HG02763 (cell line): ENCODE data around the gene NUDT5.
"Not testable (repeated sequence)": the region's sequence is repeated elsewhere in the genome, so short reads cannot be mapped to it uniquely, and the experiment has no call there.

Source experiments
- ATAC-seq: cut with Tn5 transposase; IDR thresholded peaks from one replicate; pipeline ENCODE4 v1.9.1; 2021; ENCODE audit warnings: mild to moderate bottlenecking, moderate library complexity; ENCODE audit not compliant: unreplicated experiment

Gene NUDT5

DNA sequence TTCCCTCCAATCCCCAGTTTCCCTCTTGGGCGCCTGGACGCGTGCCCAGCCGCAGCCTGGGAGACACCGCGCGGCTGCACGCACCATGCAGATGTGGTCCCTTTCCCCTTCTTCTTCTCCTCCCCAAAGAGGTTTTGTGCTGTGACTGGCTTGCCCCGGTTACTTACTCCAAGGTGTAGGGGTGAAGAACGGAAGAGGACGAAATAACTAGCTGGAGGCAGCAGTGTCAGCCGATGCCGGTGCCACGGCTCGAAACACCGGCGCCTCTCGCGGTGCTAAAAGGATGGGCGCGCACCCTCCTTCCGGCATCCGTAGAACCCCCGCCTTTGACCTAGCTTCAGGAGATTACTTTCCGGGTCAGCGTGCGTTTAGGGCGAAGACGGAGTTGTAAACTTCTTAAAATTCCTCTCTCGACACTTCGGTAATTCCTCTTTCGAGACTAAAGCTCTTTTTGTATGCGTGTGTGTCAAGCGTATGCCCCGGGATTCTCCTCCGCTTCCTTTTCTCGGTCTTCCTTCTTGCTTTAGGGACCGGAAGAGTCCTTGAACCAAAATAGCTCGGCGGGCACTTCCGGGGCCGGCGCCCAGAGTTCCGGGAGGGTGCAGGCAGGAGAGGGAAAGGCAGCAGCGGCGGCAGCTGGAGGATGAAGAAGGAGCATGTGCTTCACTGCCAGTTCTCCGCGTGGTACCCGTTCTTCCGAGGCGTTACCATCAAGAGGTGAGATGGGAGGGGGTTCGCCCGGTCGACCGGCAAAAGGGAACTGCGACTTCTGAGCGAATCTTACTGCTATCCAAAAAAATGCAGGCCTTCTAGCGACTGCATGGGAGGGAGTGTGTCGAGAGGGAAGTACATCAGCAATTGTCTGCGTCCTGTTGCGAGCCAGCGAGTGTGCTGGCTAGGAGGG lies at the start of gene NUDT5, which contains the start of gene CDC123:
Gene NUDT5, minus strand, starts transcription at position 289 of the 904 bp plus-strand sequence. CDS start 9,600 bp downstream, outside the sequence.
Gene CDC123, plus strand, starts transcription at position 586 of the 904 bp plus-strand sequence. Its CDS starts 58 bp downstream, at position 644.
- peak; percentile 91 for ATAC-seq

- ATAC-seq: no peak
These were observed 48.4 kb upstream of the NUDT5 start for GRCh38 chr10:12243864-12244620.

DNA sequence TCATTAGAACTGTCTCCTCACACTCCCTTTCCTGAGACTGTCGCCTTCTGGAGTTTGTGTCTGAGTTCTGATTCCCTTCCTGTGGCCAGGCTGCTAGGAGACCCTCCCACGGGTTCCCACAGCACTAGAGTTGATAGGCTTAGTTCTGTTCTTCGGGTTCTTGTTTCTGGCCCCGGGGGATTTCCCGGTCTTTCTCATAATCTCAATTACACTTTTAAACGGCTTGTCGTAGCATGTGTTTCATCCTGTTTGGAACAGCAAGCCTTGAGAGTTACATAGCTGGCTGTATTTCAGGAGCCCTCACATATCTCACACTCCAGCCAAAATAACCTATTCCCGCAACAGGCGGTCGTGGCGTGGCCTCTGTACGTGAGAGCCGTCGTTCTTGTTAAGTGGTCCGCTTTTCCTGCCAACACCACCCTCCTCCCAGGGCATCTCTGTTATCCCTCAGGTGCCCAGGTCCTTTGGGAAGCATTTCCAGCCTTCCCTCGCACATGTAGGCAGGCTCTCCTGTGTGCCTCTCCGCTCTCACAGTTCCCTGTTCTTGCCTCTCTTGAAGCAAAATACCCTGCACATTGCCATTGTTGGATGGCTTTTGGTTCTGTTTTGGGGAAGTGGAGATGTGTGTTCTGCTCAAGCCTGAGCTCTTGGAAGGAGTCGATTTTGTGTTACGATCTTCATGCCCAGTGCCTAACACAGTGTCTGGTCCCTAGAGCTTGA lies 46.3 kb upstream of the NUDT5 start:
- no peak for ATAC-seq

- no peak for ATAC-seq
These were observed 43.1 kb upstream of the NUDT5 start for GRCh38 chr10:12238821-12239220.

DNA sequence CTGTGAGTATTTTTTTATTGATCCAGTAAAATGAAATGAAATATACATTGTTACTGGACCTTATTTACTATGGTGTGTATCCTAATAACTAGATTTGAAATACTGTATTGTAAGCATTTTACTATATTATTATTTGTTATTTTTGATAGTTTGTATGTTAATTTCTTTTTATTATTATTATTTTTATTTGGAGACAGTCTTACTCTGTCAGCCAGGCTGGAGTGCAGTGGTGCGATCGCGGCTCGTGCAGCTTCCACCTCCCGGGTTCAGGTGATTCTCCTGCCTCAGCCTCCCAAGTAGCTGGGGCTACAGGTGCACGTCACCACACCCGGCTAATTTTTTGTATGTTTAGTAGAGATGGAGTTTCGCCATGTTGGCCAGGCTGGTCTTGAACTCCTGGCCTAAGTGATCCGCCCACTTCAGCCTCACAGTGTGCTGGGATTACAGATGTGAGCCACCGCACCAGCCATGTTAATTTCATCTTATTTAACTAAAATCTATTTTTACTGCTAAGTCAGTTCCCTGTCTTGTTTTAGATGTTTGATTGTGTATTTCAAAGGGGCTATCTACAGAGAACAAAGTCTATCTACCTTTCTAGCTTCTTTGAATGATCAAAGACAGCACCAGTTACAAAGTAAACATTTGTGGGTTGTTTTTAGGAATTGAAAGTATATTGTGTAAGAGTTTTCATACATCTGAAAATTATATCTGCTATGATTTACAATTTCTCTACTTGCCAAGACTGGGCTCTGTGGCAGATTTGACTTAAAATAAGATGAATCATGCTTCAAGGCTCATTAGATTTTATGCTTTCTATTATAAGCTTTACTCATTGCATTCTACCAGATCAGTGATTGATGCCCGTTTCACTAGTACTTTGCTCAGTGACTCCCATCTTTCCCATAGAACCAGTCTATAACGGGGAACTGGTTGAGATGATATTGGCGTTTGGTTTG lies 41.9 kb upstream of the NUDT5 start:
- ATAC-seq: no peak

DNA sequence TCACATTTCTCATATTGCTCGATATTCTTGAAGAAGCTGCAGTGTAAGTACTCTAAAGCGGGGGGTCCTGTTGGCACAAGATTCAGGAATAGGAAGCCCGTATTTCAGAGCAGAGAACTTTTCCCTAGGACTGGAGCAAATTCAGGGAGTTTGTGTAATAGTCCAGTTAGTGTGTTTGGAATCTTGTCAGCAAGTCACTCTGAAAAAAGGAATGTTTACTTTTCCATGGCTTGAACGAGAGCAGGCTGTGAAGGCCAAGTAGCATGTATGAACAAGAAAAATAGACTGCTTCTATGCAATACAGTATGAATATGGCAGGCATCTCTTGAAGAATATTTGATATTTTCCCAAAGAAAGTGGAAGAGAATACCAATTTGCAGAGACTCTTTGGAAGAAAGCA lies 40.1 kb upstream of the NUDT5 start:
- ATAC-seq: no peak

GRCh38 chr10:12235116-12235694 lies 39.5 kb upstream of the NUDT5 start:
- no peak for ATAC-seq

DNA sequence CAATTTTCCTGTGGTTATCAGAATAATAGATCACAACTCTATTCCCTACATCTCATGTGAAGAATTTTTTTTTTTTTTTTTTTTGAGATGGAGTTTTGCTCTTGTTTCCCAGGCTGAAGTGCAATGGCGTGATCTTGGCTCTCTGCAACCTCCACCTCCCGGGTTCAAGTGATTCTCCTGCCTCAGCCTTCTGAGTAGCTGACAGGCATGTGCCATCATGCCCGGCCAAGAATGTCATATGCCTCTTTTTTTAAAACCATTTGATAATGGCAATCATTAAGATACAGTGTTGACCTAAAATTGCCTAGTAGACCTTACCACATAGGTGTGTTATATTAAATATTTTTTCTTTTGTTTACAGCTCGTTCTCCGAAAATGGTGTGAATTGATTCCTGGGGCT lies 39.0 kb upstream of the NUDT5 start:
- ATAC-seq: not testable (repeated sequence)

- no peak for ATAC-seq
These were observed 33.2 kb upstream of the NUDT5 start for GRCh38 chr10:12228851-12229250.

DNA sequence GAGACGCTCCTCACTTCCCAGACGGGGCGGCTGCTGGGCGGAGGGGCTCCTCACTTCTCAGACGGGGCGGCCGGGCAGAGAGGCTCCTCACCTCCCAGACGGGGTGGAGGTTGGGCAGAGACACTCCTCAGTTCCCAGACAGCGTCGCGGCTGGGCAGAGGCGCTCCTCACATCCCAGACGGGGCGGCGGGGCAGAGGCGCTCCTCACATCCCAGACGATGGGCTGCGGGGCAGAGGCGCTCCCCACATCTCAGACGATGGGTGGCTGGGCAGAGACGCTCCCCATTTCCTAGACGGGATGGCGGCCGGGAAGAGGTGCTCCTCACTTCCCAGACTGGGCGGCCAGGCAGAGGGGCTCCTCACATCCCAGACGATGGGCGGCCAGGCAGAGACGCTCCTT lies 30.7 kb upstream of the NUDT5 start:
- not testable (repeated sequence) for ATAC-seq

DNA sequence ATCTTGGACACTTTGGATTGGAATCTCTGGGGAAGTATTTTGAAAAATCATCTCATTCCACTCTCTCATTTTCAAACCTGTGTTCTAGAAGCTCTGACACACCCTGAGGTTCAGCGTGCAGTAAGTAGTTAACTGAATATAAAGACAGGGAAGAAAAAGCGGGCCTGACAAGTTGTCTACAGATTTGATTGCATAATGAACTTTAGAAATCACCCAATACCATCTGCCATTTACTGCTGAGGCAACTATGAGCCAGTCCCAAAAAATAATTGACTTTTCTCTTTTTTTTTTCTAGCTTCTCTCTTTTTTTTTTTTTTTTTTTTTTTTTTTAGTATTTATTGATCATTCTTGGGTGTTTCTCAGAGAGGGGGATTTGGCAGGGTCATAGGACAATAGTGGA lies 29.8 kb upstream of the NUDT5 start:
- ATAC-seq: no peak

DNA sequence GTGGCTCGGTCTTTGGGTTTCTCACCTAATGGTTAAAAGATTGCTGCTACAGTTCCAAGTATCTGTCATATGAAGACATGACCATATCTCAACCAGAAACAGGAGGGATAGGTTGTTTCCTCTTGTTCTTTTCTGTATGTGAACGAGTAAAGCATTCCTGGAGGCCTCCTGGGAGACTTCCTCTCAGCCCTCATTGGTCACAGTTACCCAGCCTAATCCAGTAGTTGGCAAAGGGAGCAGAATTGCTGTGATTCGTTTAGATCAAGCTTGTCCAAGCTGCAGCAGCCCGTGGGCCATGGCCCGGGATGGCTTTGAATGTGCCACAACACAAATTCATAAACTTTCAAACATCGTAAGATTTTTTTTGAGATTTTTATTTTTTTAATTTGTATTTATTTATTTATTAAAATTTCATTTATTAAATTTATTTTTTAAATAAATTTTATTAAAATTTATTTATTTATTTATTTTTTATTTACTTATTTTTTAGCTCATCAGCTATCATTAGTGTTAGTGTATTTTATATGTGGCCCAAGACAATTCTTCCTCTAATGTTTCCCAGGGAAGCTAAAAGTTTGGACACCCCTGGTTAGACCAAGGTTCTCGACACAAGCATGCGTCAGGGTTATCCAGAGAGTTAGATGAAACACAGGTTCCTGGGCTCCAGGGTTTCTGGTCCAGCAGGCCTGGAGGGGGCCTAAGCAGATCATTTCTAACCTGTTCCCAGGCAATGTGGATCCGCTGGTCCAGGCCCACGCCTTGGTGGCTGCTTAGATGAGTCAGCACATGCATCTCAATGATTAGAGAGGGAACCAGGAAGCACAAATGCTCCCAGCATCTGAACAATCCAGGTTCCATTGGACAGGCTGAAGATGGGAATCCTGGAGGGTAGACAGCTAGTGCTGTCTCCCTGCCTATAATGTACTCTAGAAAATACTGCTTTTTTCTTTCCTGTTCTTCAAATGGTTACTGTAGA lies 25.9 kb upstream of the NUDT5 start:
- no peak for ATAC-seq

GRCh38 chr10:12218991-12219390 lies 23.3 kb upstream of the NUDT5 start:
- ATAC-seq: no peak

DNA sequence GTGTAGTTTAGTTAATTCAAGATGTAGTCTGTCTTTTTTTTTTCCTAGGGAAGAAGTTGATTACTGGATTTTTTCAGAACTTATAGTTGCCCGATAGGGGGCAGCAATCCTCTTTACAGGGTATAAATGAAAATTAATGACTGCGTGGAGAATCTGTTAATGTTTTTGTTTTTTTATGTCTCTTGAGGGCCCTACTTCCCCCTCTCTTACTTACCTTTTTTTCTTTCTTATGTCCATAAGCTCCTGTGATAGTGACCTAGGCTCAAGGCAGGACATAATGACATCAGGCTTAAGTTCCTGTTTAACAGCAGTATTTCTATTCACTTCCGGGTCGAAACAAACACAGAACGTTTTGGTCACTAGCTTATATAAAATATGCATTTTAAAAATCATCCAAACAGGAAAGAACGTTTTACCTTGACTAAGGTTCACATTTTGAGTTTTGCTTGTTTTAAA lies 19.1 kb upstream of the NUDT5 start:
- no peak for ATAC-seq

DNA sequence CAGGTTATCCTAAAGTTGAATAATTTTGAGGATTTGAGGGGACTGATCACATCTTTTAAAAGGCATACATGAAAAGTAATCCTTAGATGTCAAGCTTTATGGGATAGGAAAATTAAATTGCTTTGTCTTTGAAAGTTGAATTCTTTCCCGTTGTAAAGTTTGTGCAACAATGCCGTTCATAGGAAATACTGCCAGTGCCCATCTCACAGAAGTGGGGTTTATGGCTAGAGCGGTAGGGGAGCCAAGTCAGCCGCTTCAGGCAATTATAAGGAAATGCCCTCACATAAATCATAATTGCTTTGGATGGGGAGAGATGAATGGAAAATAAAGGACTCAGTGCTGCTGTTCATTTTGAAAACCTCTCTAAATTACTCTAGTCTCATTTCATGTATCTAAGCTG lies 18.4 kb upstream of the NUDT5 start:
- no peak for ATAC-seq

- ATAC-seq: no peak
These were observed 17.9 kb upstream of the NUDT5 start for GRCh38 chr10:12213621-12214020.

DNA sequence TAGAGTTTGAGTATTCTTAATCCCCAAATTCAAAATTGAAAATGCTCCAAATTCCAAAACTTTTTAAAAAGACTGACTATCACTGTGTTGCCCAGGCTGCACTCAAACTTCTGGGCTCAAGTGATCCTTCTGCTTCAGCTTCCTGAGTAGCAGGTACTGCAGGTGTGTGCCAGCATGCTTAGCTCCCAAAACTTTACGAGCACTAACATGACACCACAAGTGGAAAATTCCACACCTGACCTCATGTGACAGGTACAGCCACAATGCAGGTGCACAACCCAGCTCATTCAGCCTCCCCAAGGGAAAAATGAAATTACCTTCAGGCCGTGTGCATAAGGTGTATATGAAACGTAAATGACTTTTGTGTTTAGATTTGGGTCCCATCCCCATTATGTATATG lies 16.8 kb upstream of the NUDT5 start:
- no peak for ATAC-seq

DNA sequence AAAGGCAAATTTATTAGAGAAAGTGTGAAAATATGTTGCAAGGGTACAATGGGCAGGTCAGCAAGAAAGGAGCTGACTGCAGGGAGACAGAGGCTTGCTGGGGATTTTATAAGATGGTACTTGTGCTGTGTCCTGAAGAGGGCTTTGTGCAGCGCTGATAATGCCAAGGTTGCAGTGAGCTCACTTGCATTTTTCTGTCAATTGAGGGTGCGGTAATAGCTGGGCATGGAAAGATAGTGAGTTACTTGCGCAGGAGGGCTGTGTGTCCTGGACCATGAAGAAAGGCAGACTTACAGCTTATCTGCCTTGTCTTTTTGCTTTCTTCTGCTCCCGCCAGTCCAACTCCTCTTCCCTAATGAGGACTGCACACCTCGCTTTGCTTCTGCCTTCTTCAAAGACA lies 12.8 kb upstream of the NUDT5 start:
- ATAC-seq: no peak
